ENCODE measurements around the gene ADD2. TPM values are rescaled to one million over a fixed set of nuclear protein-coding genes. Genes with fewer than 3 reads are reported as not detected.

The ADD2 gene
- total and polyA plus RNA-seq, 2 donors (not counting 1 experiment from before 2014, with no cell fraction given), result 15.9 to 21.7 TPM

DNA sequence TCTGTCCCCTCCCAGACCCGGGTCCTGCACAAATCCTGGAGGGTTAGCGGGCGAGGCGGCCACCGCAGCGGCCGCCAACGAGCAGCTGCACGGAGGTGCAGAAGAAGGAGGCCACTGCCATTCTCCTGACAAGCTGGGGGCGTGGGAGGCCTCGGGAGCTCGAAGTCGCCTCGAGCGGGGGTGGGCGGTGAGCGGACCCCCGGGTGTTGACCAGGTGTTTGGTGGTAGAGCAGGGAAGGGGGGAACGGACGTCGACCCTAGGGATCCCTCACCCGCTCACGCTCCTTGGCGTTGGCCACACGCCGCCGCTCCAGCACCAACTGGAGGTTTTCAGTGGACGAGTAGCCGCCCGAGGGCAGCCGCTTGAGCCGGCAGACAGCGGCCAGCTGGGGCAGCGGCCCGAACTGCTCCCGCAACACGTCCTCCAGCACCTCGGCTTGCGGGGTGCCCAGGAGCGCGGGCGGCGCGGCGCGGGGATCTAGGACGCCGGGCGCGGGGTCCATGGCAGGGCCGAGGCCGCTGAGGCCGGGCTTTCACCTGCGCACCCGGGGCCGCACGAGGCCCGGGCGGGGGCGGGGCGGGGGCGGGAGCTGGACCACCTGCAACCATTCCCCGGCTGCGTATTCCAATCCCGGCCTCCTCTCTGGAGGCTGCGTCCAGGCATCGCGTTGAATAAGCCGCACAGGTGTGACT is 22.3 kb upstream of the ADD2 start, which contains the start of gene FIGLA:
TSS of gene FIGLA (minus strand) at position 508 of the 693 bp plus-strand sequence. CDS start at position 503, 5 bp downstream.
- peak within 1 kb of the TSS; percentile 84 for H3K4me3 Mint-ChIP-seq
- Histone ChIP-seq H2AFZ (ENCODE audit: insufficient read depth, low read depth, low read length, poor library complexity, severe bottlenecking) (peak within 1 kb of the TSS; percentile 62), H3K27me3 (replicated peaks in 1 of 4; ENCODE audit: control extremely low read depth in 1 of 4, control insufficient read depth in 3 of 4, insufficient read depth in 4 of 4, low read length in 3 of 4) (peaks cover 0 to 52% (median 27%) of the 10 kb centered on the region in 4 experiments), H4K20me1 (ENCODE audit: control insufficient read depth, insufficient read depth, low read length, poor library complexity, severe bottlenecking) (no peaks in the 10 kb centered on the region), H3K9me3 (ENCODE audit: control extremely low read depth in 1 of 3, control insufficient read depth in 2 of 3, insufficient read depth in 1 of 3, low read length in 2 of 3) (peaks cover 0 to 7% (median 0%) of the 10 kb centered on the region in 3 donors), H3K36me3 (replicated peaks in 1 of 2; ENCODE audit: control extremely low read depth in 1 of 2, control insufficient read depth in 1 of 2, extremely low read depth in 1 of 2, insufficient read depth in 2 of 2, low read length in 1 of 2) (no peaks in the 10 kb centered on the region), H3K4me3 (ENCODE audit: control extremely low read depth in 1 of 5, extremely low read depth in 1 of 5, insufficient read depth in 1 of 5, low read depth in 2 of 5, low read length in 4 of 5) (peak within 1 kb of the TSS in 3 of 5 experiments; percentile 23 to 49 (median 42)), H3K4me2 (replicated peaks; ENCODE audit: low read depth, low read length, poor library complexity, severe bottlenecking) (peak within 1 kb of the TSS; percentile 82), H3K27ac (ENCODE audit: low read length in 2 of 2) (no peak within 1 kb of the TSS), H3K79me2 (ENCODE audit: control insufficient read depth, insufficient read depth, low read length) (no peaks in the 10 kb centered on the region), H3K4me1 (ENCODE audit: control insufficient read depth in 2 of 2, insufficient read depth in 2 of 2, low read length in 2 of 2) (peaks cover 11 to 15% of the 10 kb centered on the region in 2 donors), H3K9ac (ENCODE audit: low read length) (peak within 1 kb of the TSS; percentile 40)
- H3K27ac Mint-ChIP-seq, result no peak within 1 kb of the TSS
- no peak for DNase-seq
- CTCF ChIA-PET, result interaction anchor here (0.9 to 3.7 kb wide), 6 partner anchors 12 to 157 kb away, joined by 3 to 18 read pairs (median 4); partner anchors contain the start of gene ADD2
- intact Hi-C loops (cut with micrococcal nuclease), result no loop called here
- no peaks in the 10 kb centered on the region for H3K9me3 Mint-ChIP-seq (ENCODE audit: insufficient read depth)
- peaks cover 66% of the 10 kb centered on the region for H3K27me3 Mint-ChIP-seq
- H3K4me1 Mint-ChIP-seq, result peaks cover 7% of the 10 kb centered on the region
- POLR2A ChIA-PET, result no interaction called here
- no peak for ATAC-seq (ENCODE audit: low read depth)
- 10% methylated on average over 68 of the region's 69 CpGs for whole genome bisulfite sequencing (ENCODE audit: insufficient coverage)
- TF ChIP-seq, protein P1, sequence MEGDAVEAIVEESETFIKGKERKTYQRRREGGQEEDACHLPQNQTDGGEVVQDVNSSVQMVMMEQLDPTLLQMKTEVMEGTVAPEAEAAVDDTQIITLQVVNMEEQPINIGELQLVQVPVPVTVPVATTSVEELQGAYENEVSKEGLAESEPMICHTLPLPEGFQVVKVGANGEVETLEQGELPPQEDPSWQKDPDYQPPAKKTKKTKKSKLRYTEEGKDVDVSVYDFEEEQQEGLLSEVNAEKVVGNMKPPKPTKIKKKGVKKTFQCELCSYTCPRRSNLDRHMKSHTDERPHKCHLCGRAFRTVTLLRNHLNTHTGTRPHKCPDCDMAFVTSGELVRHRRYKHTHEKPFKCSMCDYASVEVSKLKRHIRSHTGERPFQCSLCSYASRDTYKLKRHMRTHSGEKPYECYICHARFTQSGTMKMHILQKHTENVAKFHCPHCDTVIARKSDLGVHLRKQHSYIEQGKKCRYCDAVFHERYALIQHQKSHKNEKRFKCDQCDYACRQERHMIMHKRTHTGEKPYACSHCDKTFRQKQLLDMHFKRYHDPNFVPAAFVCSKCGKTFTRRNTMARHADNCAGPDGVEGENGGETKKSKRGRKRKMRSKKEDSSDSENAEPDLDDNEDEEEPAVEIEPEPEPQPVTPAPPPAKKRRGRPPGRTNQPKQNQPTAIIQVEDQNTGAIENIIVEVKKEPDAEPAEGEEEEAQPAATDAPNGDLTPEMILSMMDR (IDR thresholded peaks at IDR 0.05), result no peak
- peak; percentile 84 for TF ChIP-seq EZH2 (IDR thresholded peaks at IDR 0.05; ENCODE audit: borderline replicate concordance, insufficient read depth, low read depth, low read length, poor library complexity, severe bottlenecking)

Measured in B cell (primary cell).